HTR-8/SVneo (cell line): ENCODE data around the gene EDN2.

Experiments used
- DNase-seq: peaks from one replicate; pipeline ENCODE4 v3.0.0; 2011; ENCODE audit warnings: low spot score, mixed read lengths; ENCODE audit not compliant: insufficient read length
- FAIRE-seq: peaks from 2 replicates; lab custom pipeline; 2011; peaks lifted over from hg19 to GRCh38; lab: Jason Lieb, UNC

EDN2 gene

DNA sequence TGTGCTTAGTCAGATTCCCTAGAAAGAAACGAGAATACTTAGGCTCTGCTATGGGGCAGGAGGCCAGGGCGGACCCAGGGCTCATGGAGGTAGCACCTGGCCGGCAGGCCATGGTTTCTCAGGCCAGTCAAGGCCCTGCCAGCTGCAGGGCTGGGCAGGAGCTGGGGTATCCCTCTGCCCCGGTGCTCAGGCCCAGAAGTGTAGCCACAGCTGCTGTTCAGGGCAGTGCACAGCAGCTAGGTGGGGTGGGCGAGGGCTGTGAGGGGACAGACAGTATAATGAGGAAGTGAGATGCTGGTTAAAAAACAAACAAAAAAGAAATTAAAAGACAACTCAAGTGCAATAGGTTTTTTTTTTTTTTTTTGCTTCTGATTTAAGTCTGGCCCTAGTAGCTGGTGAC lies 34.0 kb upstream of the EDN2 start:
- DNase-seq (no peak), FAIRE-seq (no peak)

DNA sequence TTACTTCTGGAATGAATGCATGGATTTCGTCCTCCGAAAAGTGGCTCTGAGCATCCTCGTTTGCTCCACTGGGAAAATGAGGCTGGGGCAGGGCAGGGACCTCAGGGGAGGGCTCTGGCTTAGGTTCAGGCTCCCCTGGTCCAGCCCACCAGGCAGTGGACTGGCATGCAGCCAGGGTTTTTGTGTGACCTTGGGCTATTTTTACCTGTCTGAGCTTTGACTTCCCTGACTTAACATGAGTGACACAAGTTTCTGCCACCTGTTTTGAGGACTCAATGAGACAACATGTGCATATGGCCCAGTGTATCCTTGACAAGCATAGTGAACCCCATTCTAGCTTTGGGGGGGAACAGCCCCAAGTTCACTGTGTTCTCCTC lies 32.6 kb upstream of the EDN2 start:
- DNase-seq = no peak
- FAIRE-seq = no peak

DNA sequence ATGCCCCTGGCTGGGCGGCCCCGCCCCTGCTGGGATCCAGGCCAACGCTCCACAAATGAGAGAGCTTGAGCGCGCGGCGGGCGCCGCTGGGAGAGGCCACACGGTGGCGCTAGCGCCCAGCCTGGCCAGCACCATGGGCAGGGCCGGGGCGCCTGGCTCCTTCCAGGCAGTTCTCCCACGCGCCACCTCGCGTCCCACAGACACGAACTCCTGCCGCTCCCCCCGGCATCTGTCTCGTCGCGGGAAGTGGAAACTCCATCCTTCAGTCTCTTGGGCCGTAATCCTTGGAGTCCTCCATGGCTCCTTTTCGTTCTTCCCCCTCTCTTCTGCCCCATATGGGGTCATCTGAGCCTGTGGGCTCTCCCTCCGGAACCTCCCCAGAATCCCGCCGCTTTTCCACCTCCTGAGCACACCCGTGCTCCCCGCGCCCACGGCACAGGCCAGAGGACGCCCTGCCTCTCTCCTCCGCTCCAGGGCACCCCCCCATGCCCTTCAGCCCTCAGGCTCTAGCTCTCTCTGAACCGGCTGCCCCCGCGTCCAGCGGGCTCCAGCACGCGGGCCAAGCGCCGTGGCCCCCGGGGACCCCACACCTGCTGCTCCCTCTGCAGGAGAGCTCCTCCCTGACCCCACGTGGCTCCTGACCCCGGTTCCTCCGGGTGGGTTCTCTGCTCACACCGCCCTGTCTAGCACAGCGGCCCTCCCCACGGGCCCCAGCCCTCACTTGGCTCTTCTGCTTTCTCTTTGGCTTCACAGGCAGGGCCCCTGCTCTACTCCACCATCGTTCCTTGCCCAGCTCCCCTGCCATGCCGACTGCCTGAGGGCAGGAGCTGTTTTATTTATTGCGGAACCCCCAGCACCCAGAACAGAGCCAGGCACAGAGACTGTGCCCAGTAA lies 31.9 kb upstream of the EDN2 start:
- peak; percentile 81 for DNase-seq
- FAIRE-seq = peak; percentile 59

DNA sequence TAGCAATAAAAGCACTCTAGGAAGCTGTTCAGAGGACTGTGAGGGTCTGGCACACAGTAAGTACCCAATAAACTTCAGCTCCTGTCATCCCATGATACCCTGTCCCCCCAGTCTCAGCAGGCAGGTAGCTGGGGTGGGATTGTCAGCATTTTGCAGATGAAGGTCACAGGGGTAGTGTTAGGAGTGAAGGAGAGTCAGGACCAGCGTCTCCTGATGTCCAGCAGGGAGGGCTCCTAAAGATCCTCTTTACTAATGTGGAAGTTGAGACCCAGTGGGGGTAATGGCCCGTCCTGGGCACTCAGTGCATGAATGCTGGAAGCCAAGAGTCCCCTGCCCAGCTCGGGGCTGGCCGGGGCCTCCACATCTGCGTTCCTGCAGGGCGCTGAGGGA lies 31.3 kb upstream of the EDN2 start:
- DNase-seq (no peak), FAIRE-seq (no peak)

DNA sequence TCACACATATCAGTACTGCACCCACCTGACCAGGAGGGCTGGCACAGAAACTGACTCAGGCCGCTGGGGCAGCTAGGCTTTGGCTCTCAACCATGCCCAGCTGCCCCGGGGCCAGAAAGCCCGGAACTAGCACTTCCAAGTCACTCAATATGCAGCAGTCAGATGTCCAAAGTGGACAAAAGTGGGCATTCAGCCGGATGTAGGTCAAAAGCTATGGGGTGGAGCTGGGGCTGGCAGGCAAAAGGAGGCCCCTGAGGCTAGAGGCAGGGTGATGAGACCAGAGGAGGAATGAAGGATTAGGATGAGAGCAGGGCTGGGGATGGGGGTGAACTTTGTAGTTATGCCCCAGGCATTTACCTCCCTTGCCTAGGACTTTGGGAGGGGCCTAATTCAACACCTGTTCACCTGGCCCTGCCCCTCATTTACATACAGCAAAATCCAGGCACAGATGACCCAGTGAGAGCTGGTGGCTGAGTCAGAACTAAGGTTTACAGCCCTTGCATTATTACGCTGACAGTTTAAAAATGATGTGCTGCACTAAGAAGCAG lies 30.7 kb upstream of the EDN2 start:
- no peak for DNase-seq
- FAIRE-seq = no peak

DNA sequence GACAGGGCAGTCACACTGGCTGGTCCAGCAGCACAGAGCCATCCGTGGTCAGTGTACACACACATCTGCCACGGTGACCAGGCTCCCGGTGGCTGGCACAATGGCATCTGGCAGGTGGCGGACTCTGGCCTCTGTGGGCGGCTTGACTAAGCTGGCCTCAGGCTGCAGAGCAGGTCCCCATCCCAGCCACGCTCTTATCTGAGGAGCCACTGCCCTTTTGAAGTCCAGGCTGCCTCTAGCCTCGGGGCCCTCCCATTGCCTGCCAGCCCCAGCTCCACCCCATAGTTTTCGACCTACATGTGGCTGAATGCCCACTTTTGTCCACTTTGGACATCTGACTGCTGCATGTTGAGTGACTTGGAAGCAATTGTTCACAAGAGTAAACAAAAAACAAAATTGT lies 29.9 kb upstream of the EDN2 start:
- no peak for FAIRE-seq
- DNase-seq = no peak

DNA sequence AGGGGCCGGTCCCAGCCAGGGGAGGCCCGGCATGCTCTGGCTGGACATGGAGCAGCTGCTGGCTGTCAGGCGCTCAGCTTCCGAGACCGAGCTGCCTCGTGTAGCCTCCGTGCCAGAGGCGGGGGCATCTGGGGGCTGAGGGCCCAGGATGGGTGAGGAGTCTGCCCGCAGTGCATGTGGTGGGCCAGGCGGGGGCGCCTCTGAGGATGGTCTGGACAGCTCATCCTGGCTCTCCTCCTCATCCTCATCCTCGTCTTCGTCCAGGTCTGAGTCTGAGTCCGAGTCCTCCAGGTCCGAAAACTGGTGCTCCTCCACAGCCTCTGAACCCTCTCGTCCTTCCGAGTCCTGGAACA lies 28.9 kb upstream of the EDN2 start:
- DNase-seq (no peak), FAIRE-seq (no peak)

DNA sequence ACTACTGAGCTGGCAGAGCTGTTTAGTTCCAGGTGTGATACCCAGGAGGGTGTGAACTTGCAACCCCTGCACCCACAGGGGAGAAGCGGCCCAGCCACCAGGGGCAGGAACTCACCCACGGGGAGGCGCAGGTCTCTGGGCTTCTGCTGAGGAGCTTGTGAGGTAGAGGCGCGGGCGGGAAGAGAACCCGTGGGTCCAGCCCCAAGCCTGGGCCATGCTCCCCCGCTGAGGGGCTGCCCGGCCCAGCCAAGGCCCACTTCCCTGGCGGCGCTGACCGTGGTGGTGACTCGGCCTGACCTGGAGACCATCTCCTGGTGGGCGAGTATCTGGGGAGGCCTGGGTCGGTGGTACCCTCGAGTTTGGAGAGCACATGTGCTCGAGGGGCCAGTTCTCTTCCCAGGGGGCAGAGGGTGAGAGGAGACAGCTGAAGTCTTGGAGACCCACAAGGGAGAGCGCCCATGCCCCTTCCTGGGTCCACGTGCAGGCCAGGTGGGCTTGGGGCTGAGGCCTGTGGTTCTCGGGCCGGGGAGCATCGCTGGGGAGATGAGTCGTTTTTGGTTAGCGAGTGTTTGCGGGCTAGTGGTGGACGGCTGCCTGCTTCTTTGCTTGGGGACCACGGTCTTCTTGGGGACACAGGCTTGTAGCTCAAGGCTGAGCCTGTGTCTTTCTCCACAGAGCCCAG lies 28.4 kb upstream of the EDN2 start:
- DNase-seq = no peak
- FAIRE-seq = no peak

DNA sequence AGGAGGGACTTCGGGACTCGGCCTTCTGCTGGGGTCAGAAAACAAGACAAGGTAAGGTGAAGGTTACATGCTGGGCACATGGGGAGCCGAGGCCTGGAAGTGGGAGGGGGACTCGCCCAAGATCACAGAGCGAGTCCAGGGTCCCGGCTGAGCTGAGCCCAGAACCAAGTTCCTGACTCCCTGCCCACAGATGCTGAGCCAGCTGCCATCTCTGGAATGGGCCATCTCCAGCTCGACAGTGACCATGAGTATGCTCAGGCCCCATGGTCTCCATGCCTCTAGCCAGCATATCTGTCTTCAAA lies 26.7 kb upstream of the EDN2 start:
- DNase-seq (no peak), FAIRE-seq (no peak)

DNA sequence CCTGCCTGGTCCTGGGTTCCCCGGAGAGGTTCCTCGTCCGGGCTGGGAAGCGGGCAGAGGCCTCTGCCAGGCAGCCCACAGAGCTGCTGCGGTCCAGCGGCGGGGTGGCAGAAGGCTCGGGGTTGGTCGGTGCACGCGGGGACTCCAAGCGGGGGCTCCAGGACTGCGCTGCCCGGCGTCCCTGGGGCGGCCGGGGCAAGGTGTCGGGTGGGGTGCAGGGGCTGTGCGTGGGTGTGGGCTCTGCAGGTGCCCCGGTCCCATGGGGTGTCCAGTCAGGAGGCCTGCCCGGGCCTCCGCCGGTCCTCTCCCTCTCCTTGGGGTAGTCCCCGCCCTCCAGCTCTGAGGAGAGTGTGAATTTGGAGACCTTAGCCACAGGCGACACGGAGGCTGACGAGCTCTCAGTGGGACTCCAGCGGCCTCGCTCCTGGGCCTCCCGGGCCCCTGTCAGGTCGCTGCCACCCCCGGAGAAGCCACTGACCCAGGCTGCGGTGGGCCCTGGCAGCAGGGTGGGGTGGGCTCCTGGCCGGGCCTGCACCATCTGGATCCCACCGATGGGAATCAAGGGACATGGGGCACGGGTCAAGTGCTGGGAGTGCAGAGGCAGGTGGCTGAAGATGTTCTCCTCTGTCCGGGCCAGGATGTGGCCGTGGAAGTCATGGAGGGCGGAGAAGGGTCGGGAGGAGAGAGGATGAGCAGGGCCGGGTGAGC lies 26.2 kb upstream of the EDN2 start:
- DNase-seq (no peak), FAIRE-seq (no peak)

DNA sequence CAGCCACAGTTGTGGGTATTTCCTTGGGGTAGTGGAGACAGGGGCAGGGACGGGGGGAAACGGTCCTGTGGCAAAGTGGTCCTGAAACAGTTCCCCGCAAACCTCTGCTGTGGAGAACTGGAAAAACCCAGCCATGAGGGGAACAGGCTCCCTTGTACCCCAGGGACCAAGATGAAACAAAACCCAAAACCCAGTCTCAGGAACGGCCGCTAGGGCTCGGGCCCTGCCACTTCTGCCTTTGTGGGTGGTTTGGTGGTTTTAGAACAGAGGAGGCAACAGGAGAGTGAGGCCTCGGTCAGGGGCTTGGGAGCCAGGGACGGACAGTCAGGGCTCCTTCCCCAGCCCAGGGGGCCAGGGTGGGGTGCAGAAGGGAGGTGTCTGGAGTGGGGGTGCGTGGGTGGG lies 24.8 kb upstream of the EDN2 start:
- no peak for FAIRE-seq
- DNase-seq = no peak

DNA sequence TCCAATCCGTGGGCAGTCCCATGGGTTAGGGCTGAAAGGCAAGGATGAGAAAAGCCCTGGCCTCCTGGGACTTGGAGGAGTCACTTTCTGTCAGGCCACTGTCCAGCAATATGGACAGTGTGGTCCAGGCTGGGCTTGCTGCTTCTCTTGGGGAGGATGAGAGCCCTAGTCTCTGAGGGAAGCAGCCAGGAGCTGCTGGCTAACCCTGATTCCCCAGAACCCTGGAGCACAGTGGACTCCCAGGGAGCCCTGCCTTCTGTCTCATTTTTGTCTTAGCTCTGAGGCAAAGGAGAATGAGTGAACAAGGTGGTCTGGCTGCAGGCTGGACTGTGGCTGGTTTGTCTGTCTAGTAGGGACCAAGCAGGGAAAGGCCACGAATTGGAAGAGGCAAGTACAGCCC lies 23.8 kb upstream of the EDN2 start:
- no peak for FAIRE-seq

DNA sequence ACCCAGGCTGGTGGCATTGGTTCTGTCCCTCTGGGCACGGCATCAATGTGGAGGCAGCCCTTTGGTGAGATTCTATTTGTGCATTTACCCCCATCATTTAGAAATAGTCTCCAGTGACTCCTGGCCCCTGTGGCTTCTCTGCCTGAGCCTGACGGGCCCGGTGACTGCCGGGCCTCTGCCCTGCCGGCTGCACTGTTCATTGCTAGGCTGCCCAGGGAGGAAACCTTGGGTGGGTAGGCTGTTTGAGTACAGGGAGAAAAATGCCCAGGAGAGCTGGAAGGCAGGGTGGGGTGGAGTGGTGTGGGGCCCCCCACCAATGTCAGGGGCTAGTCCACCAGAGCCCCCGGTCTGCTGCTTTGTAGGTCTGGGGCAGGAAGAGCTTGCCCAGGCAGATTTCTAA lies 23.4 kb upstream of the EDN2 start:
- DNase-seq (no peak), FAIRE-seq (no peak)

More for the DNA sequence above, 23.8 kb upstream of the EDN2 start:
- no peak for DNase-seq

DNA sequence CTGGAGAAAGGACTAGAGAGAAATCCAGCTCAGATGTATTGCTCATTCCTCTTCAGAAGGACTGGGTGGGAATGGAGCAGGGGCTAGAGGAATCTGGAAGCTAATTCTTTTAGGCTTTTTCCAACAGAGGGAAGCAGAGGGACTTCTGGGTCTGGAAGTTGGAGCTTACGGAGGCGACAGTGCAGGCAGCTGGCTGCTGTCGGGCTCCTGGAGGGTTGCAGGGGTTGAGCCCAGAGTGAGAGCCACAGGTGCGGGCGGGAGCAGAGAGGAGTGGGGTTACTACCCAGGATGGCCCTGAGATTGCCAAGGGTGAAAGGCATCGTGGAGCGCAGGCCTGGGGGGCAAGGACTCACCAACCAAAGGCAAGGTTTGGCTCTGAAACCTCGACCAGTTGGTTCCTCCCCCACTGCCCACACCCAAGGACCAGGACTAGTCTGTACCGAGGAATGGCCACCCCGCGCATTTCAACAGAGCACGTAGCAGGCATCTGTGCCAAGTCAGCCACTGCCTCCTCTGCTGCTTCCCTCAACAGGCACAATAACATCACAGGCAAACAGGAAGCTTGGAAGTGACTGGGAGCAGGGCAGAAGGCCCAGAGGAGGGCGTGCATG lies 22.7 kb upstream of the EDN2 start:
- FAIRE-seq (no peak), DNase-seq (no peak)

DNA sequence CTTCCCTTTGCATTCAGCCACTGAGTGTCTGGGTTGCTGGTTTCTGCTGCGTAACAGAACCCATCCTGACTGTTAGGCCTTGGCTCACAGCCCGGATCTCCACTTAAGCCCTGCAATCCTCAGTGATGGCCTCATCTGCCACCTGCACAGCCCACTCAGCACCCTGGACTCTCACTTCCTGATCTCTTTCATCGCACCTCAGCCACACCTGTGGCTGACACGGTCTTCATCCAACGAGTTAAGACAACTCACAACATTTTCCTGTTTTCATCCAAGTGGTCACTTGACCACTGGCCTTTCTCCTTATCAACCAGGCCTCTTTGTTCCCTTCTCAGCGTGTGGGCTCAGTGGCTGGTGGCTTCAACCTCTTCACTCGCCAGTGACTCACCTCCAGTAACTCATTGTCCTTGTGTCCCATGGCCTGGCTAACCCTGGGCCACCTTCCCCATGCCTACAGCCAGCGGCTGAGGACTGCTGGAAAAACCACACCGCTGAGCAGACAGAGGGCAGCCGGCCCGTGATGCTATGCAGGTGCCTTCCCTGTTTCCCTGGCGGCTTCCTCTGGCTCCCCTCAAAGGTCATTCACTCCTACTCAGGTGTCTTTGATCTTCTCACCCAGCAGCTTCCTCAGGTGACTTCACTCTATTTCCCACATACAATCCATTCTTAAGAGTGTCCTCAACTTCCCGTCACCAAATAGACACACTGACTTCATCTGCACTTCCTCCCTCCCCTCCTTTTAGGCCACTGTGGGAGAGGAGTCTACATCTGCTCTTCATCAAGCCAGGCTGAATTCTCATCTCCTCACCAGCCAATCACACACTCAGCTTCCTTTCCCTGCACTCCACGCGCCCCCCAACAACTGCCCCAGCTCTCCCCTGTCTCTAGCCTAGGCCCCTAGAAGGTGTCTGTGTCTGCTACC lies 19.9 kb upstream of the EDN2 start:
- DNase-seq (no peak), FAIRE-seq (peak; percentile 52)

DNA sequence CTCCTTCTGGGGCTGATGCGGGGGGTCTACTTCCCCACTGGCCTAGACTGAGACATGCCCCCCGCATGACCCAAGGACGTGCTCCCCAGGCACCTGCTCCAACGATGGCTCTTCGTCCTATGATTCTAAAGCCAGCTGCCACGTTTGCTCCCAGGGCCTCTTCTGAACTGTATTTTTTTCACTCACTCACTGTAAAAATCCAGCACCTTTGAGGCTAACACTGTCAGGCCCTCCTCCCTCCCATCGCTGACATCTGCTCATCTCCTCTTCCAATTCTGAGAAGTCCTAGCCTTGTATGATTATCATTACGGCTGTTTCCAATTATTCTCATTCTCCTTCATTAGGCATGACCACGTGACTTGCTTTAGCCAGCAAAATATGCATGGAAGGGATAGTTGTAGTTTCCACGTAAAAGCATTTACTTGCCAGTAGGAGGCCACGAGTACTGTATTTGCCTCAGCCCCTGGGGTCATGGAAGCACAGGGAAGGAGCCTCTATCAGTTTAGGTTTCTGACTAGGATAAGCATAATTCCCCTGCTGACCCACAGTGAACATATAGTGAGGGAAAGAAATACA lies 19.1 kb upstream of the EDN2 start:
- no peak for FAIRE-seq
- no peak for DNase-seq

DNA sequence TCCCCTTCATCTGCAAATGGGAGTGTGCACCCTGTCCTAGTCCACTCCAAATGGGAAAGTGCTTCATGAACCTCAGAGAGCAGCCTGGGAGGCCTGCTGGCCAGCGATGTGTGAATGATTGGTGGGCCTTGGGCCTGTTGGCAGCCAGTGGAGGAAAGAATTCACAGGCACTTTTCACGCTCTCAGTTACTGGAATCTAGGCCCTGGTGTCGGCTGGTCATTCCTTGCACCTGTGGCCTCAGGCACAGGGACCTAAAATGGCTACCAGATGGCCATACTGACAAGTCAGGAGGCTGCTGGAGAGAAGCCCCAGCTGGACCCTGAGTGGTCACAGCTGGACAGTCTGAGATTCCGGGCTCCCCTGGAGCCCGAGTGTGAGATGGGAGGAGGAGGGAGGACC lies 18.4 kb upstream of the EDN2 start:
- FAIRE-seq (no peak), DNase-seq (no peak)

DNA sequence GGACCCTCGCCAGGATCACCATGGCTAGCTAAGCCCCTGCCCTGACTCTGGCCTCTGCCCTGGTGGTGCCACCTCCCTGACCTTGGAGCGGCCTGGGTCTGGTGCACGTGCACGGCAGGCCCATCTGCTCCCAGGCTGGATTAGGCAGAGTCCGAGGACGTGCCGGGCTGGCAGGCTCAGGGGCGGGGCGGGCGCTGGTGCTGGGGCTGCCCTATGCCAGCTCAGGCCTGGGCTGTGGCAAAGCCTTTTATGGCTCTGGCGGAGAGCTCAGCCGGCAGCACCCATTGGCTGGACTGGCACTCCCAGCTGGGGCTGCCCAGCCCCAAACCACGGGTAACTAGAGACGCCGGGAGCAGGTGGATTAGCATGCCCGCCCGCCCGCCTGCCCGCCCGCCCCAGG lies 17.1 kb upstream of the EDN2 start:
- FAIRE-seq = no peak
- no peak for DNase-seq

DNA sequence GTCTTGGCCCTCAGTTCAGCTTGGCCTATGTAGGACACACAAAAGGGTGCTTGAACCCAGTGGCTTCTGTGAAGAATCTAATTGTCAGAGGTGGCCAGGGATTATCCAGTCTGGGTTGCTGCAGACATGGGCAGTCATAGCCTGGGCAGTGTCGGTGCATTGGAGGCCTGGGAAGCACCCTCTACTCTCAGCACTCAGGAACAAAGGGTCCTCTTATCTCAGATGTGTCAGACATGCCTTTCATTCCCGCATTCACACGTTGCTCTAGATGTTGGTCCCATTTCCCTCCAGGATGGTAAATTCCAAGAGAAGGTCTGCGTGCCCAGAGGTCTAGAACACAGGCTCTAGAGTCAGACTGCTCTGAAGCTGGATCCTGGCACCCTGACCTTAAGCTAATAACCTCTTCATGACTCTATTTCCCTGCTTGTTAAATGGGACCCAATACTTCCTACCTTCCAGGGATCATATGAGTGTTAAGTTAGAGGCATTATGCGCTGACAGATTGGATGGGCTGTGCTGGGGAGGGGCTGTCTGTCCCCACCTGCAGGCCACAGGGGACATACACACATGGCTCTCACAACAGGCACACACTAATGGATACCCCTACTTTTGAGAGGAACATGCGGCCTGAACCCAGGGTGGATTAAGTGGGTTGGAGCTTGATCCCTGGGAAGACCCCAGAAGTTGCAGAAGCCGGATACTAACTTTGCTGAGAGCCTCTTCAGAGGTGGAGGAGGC lies 16.5 kb upstream of the EDN2 start:
- DNase-seq (no peak), FAIRE-seq (no peak)
